Body of pancreas (tissue), 4 donors: ENCODE data around the gene PDHB. TPM values are rescaled to one million over a fixed set of nuclear protein-coding genes. Genes with fewer than 3 reads are reported as not detected.

Experiments
- ATAC-seq: fragments of 150-250 bp; one replicate; pipeline ENCODE4 v1.9.1; 2016
- DNase-seq, 4 donors: peaks; one replicate each; pipeline ENCODE4 v3.0.0-alpha.2; 2019
- H3K27ac ChIP-seq, 4 donors: fragments of 200-600 bp; sonication (generic); 1 replicate in 3 of 4; 2 replicates in 1 of 4; pipeline versions ENCODE4 v1.5.1 to v1.6.1; 2016 to 2019; ENCODE audit warnings: mild to moderate bottlenecking in 1 of 4, mixed read lengths in 1 of 4, moderate library complexity in 1 of 4
- H3K27me3 ChIP-seq, 2 donors: fragments of 200-600 bp; sonication (generic); one replicate each; pipeline ENCODE4 v1.6.0; 2016; ENCODE audit warnings: mild to moderate bottlenecking in 1 of 2
- H3K36me3 ChIP-seq, 2 donors: fragments of 200-600 bp; sonication (generic); replicated peaks in 1 of 2; 2 replicates each; pipeline ENCODE4 v1.5.1; 2016; ENCODE audit warnings: low read depth in 2 of 2; ENCODE audit not compliant: insufficient read depth in 1 of 2
- H3K4me1 ChIP-seq: fragments of 200-600 bp; sonication (generic); one replicate; pipeline ENCODE4 v1.6.0; 2016
- H3K4me3 ChIP-seq, 2 donors: fragments of 200-600 bp; sonication (generic); 1 replicate in 1 of 2; 2 replicates in 1 of 2; pipeline ENCODE4 v1.5.1; 2016 to 2019
- H3K9me3 ChIP-seq, 3 donors: fragments of 200-600 bp; sonication (generic); 1 replicate in 2 of 3; 2 replicates in 1 of 3; pipeline ENCODE4 v1.5.1; 2016
- POLR2A ChIP-seq, 3 donors: fragments of 450-650 bp; IDR thresholded peaks; one replicate each; pipeline ENCODE4 v1.6.1; 2016; ENCODE audit warnings: antibody characterized with exemption in 3 of 3, mild to moderate bottlenecking in 2 of 3
- WGBS, 2 donors: methylation state at CpG; one replicate each; pipeline ENCODE4 v1.1.5; 2017; 5-methylcytosine and 5-hydroxymethylcytosine counted together
- intact Hi-C: fragments of 100-400 bp; cut with DNase I; formaldehyde crosslinking; loops from one replicate; pipeline ENCODE4 v1.15.1; 2023
- total RNA-seq, 2 donors: library from RNA; depleted of rRNA; stranded (reverse); fragments of >200 nt; gene quantifications; one replicate each; pipeline ENCODE4 v1.1.0, GENCODE V29; 2016
- TF ChIP-seq, protein P1 (sequence below), 7 experiments: fragments of 450-650 bp in 4 of 7; fragments of 200-600 bp in 3 of 7; sonication (generic) in 3 of 7; IDR thresholded peaks; one replicate each; pipeline ENCODE4 v1.5.1; 2016 to 2019; ENCODE audit warnings: antibody characterized with exemption in 7 of 7

Gene PDHB
- total RNA-seq, 2 donors from 2014 or later, result 23.4 to 32.7 TPM

DNA sequence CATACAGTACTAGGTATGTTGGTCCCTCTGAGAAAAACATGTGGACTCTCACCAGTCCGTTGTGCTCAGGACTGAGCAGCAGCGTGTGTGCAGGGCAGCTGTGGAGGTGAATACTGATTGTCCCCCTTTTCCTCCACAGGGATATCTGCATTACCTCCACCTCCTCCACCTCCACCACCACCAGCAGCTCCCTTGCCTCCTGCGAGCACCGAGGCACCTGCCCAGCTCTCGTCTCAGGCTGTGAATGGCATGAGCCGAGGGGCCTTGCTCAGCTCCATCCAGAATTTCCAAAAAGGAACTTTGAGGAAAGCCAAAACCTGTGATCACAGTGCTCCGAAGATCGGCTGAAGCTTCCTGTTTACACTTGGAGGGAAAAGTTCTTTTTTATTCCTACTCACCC lies 9.0 kb downstream of the PDHB start:
- Histone ChIP-seq H3K36me3 (peaks cover 0 to 31% of the 10 kb centered on the region in 2 donors), H3K4me3 (no peak overlapping the region), H3K27ac (no peak overlapping the region), H3K4me1 (no peaks in the 10 kb centered on the region), H3K9me3 (no peaks in the 10 kb centered on the region), H3K27me3 (no peaks in the 10 kb centered on the region)
- no peak for DNase-seq
- ATAC-seq, result no peak
- TF ChIP-seq, protein P1, sequence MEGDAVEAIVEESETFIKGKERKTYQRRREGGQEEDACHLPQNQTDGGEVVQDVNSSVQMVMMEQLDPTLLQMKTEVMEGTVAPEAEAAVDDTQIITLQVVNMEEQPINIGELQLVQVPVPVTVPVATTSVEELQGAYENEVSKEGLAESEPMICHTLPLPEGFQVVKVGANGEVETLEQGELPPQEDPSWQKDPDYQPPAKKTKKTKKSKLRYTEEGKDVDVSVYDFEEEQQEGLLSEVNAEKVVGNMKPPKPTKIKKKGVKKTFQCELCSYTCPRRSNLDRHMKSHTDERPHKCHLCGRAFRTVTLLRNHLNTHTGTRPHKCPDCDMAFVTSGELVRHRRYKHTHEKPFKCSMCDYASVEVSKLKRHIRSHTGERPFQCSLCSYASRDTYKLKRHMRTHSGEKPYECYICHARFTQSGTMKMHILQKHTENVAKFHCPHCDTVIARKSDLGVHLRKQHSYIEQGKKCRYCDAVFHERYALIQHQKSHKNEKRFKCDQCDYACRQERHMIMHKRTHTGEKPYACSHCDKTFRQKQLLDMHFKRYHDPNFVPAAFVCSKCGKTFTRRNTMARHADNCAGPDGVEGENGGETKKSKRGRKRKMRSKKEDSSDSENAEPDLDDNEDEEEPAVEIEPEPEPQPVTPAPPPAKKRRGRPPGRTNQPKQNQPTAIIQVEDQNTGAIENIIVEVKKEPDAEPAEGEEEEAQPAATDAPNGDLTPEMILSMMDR (IDR thresholded peaks at IDR 0.05), result no peak
- TF ChIP-seq POLR2A (IDR thresholded peaks at IDR 0.05), result no peak
- intact Hi-C loops, result no loop called here
- 76 to 78% methylated on average over 8 of the region's 8 CpGs for WGBS, 2 donors

DNA sequence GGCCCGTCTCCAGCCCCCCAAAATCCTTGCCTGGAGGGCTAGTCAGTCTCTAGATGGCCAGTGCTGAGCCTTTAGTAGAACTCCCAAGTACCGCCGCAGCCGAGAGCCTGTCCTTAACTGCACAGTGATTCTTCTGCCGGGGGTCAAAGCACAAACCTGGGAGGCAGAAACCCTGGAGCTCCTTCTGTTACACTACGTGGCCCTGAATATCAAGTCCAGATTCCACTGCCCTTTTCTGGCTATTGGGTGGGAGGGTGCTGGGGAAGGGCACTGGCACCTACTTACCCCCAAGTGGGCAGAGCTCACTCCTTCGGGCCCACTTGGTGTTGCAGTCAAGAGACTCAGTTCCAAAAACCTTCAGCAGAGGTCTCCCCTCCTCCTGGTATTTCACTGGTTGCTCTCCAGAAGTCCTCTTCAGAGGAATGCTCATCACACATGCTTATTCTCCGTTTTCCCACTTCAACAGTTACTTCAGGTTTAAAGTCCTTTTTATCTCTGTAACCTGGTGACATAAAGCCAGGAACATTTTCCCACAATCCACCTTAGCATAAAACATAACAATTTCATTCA lies 10.8 kb downstream of the PDHB start:
- ATAC-seq, result peak; percentile 38
- WGBS, 2 donors, result 62 to 67% methylated on average over 3 to 8 of the region's 8 CpGs
- no peak overlapping the region for H3K27ac ChIP-seq

GRCh38 chr3:58421004-58421403 lies 12.6 kb downstream of the PDHB start:
- DNase-seq, result no peak
- ATAC-seq, result no peak
- no peak overlapping the region for H3K4me3 ChIP-seq
- intact Hi-C loops, result no loop called here
- H3K27ac ChIP-seq, result no peak overlapping the region
- TF ChIP-seq, protein P1 (IDR thresholded peaks at IDR 0.05), result no peak
- no peak for TF ChIP-seq POLR2A (IDR thresholded peaks at IDR 0.05)
- H3K4me1 ChIP-seq, result no peaks in the 10 kb centered on the region
- H3K27me3 ChIP-seq, result no peaks in the 10 kb centered on the region
- peaks cover 0 to 2% of the 10 kb centered on the region in 2 donors for H3K36me3 ChIP-seq
- H3K9me3 ChIP-seq, result no peaks in the 10 kb centered on the region
- 78% methylated on average over 6 to 7 of the region's 7 CpGs for WGBS, 2 donors

More for the DNA sequence above, 10.8 kb downstream of the PDHB start:
- no peak for DNase-seq
- Histone ChIP-seq H3K36me3 (peaks cover 0 to 14% of the 10 kb centered on the region in 2 donors), H3K4me3 (no peak overlapping the region), H3K4me1 (no peaks in the 10 kb centered on the region), H3K27me3 (no peaks in the 10 kb centered on the region), H3K9me3 (no peaks in the 10 kb centered on the region)
- TF ChIP-seq, protein P1 (IDR thresholded peaks at IDR 0.05), result peak in 2 of 7 experiments; percentile 19 to 32
- TF ChIP-seq POLR2A (IDR thresholded peaks at IDR 0.05), result no peak
- intact Hi-C loops, result no loop called here

DNA sequence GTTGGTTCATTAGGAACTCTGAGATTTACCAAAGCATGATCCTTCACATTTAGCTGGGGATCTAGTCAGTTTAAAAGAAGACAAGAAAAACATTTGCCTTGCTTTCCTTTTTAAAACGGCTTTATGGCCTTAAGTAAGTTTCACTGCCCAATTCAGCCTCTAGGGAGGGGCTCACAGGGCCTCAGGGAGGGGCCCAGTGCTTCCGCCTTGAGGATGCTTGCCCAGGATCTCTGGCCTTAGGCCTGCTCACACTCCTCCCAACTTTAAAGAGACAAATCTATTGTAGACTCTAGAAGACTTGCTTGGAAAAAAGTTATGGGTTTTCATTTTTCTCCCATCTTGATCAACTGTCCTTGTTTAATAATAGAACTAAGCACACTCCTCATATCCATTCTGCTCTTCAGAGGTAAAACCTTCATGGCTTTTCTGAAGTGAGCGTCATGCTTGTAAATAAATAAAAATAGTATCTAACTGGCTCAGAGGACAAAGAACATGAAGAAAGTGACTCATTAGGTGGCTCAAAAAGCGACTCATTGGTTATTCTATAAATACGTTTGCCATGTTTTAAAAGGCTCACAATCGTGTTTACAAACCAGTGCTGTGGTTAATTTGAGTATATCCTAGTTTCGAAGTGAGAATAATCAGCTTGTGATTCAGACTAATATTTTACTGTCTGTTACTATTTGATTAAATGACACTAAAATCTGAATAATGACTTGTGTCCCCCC lies 13.7 kb downstream of the PDHB start:
- ATAC-seq (no peak), DNase-seq (peak in 1 of 4 donors; percentile 17)
- Histone ChIP-seq H3K4me3 (no peak overlapping the region), H3K36me3 (peaks cover 0 to 2% of the 10 kb centered on the region in 2 donors), H3K27ac (peak overlapping the region in 1 of 4 donors; percentile 10), H3K9me3 (no peaks in the 10 kb centered on the region), H3K27me3 (no peaks in the 10 kb centered on the region), H3K4me1 (no peaks in the 10 kb centered on the region)
- 69 to 79% methylated on average over 7 of the region's 7 CpGs for WGBS, 2 donors
- intact Hi-C loops, result loop anchor here (5.0 kb wide), 1 partner anchor 98 kb away; no protein-coding TSS in a partner anchor
- no peak for TF ChIP-seq POLR2A (IDR thresholded peaks at IDR 0.05)
- TF ChIP-seq, protein P1 (IDR thresholded peaks at IDR 0.05), result no peak
